H1 (cell line): ENCODE data around the gene TDP2. TPM values are rescaled to one million over a fixed set of nuclear protein-coding genes. Genes with fewer than 3 reads are reported as not detected.

Experiments
- CTCF ChIA-PET: fragments of 300-600 bp; sonication (Branson Sonifier 250); formaldehyde crosslinking; loops from one replicate; lab custom pipeline; 2021; ENCODE audit not compliant: partially characterized antibody; lab: Charles Lee
- POLR2A ChIA-PET: fragments of 300-600 bp; sonication (Branson Sonifier 250); formaldehyde crosslinking; loops from one replicate; lab custom pipeline; 2021; ENCODE audit warnings: inconsistent platforms; ENCODE audit not compliant: partially characterized antibody; lab: Charles Lee
- DNase-seq, 2 experiments: peaks; one replicate each; pipeline versions ENCODE4 v3.0.0 to v3.0.0-alpha.2; 2010 to 2022; ENCODE audit warnings: low spot score in 2 of 2, low read depth in 1 of 2, mixed read lengths in 1 of 2
- FAIRE-seq: peaks from 2 replicates; lab custom pipeline; 2011; peaks lifted over from hg19 to GRCh38; lab: Jason Lieb, UNC
- H2AFZ ChIP-seq: 2 replicates; pipeline ENCODE4 v1.8.1; 2012; ENCODE audit warnings: low read length, inconsistent platforms
- H2AK5ac ChIP-seq: 2 replicates; pipeline ENCODE4 v1.6.1; 2013; ENCODE audit warnings: low read depth, low read length
- H2BK120ac ChIP-seq: replicated peaks from 2 replicates; pipeline ENCODE3; 2013; ENCODE audit warnings: low read depth, low read length, inconsistent platforms
- H2BK12ac ChIP-seq: 2 replicates; pipeline ENCODE4 v1.6.1; 2013; ENCODE audit warnings: low read depth, low read length
- H2BK15ac ChIP-seq: 2 replicates; pipeline ENCODE4 v1.6.1; 2013; ENCODE audit warnings: low read length
- H2BK20ac ChIP-seq: 2 replicates; pipeline ENCODE4 v1.6.1; 2013; ENCODE audit warnings: low read length
- H2BK5ac ChIP-seq: 2 replicates; pipeline ENCODE4 v1.6.1; 2013; ENCODE audit warnings: low read depth, low read length
- H3K14ac ChIP-seq: 2 replicates; pipeline ENCODE4 v1.6.1; 2013; ENCODE audit warnings: inconsistent platforms; ENCODE audit not compliant: insufficient read length
- H3K18ac ChIP-seq: 2 replicates; pipeline ENCODE4 v1.6.1; 2013; ENCODE audit warnings: low read length; ENCODE audit errors: extremely low read depth
- H3K23ac ChIP-seq: 2 replicates; pipeline ENCODE4 v1.6.1; 2013; ENCODE audit warnings: inconsistent platforms; ENCODE audit not compliant: insufficient read length
- H3K23me2 ChIP-seq: 2 replicates; pipeline ENCODE4 v1.6.1; 2013; ENCODE audit warnings: low read depth, low read length
- H3K27ac ChIP-seq: 2 replicates; pipeline ENCODE4 v1.6.1; 2011; ENCODE audit warnings: low read depth, low read length, inconsistent platforms
- H3K27me3 ChIP-seq, 4 experiments: replicated peaks in 1 of 4; 1 replicate in 1 of 4; 2 replicates in 3 of 4; pipeline versions ENCODE4 v1.6.1 to v1.8.1; 2011 to 2013; ENCODE audit warnings: low read length in 3 of 4, mild to moderate bottlenecking in 3 of 4, inconsistent platforms in 2 of 4, mixed read lengths in 2 of 4, moderate library complexity in 1 of 4; ENCODE audit not compliant: control insufficient read depth in 3 of 4, insufficient read depth in 3 of 4; ENCODE audit errors: extremely low read depth in 1 of 4
- H3K36me3 ChIP-seq, 4 experiments: 2 replicates each; pipeline versions ENCODE4 v1.6.1 to v1.8.1; 2011 to 2013; ENCODE audit warnings: mild to moderate bottlenecking in 4 of 4, low read length in 3 of 4, moderate library complexity in 2 of 4, control low read depth in 1 of 4, inconsistent platforms in 1 of 4; ENCODE audit not compliant: insufficient read depth in 4 of 4, control insufficient read depth in 2 of 4
- H3K4ac ChIP-seq: replicated peaks from 2 replicates; pipeline ENCODE3; 2013; ENCODE audit warnings: low read length, low read depth, mixed read lengths, inconsistent platforms; ENCODE audit not compliant: insufficient read length
- H3K4me1 ChIP-seq, 4 experiments: replicated peaks in 1 of 4; 1 replicate in 1 of 4; 2 replicates in 3 of 4; pipeline versions ENCODE4 v1.6.1 to v1.8.1; 2011 to 2013; ENCODE audit warnings: low read length in 3 of 4, inconsistent platforms in 2 of 4, mixed read lengths in 1 of 4; ENCODE audit not compliant: insufficient read depth in 4 of 4, control insufficient read depth in 3 of 4
- H3K4me2 ChIP-seq, 2 experiments: 2 replicates each; pipeline versions ENCODE4 v1.6.1 to v1.8.1; 2011 to 2013; ENCODE audit warnings: low read depth in 2 of 2, low read length in 2 of 2, control low read depth in 1 of 2, inconsistent platforms in 1 of 2, mild to moderate bottlenecking in 1 of 2; ENCODE audit not compliant: insufficient read depth in 1 of 2
- H3K4me3 ChIP-seq, 4 experiments: fragments of 200-600, 300-600 bp in 1 of 4; sonication (generic), shearing (Covaris generic), sonication (Bioruptor Twin) in 1 of 4; 2 replicates each; pipeline versions ENCODE4 v1.5.1 to v1.8.1; 2011 to 2016; ENCODE audit warnings: low read length in 4 of 4, low read depth in 3 of 4, control low read depth in 2 of 4, inconsistent platforms in 2 of 4, mild to moderate bottlenecking in 2 of 4, mixed read lengths in 1 of 4, moderate library complexity in 1 of 4; ENCODE audit not compliant: insufficient read depth in 2 of 4; ENCODE audit errors: extremely low read depth in 1 of 4
- H3K56ac ChIP-seq: replicated peaks from 2 replicates; pipeline ENCODE3; 2013; ENCODE audit warnings: low read depth, mild to moderate bottlenecking, mixed read lengths, low read length, inconsistent platforms; ENCODE audit not compliant: insufficient read length
- H3K79me1 ChIP-seq: 2 replicates; pipeline ENCODE4 v1.6.1; 2013; ENCODE audit warnings: low read depth, low read length, control low read depth
- H3K79me2 ChIP-seq, 2 experiments: 2 replicates each; pipeline versions ENCODE4 v1.6.1 to v1.8.1; 2012 to 2013; ENCODE audit warnings: low read length in 2 of 2, mild to moderate bottlenecking in 2 of 2, inconsistent platforms in 1 of 2; ENCODE audit not compliant: insufficient read depth in 2 of 2, control insufficient read depth in 1 of 2
- H3K9ac ChIP-seq, 4 experiments: replicated peaks in 1 of 4; 1 replicate in 1 of 4; 2 replicates in 3 of 4; pipeline versions ENCODE4 v1.6.1 to v1.8.1; 2011 to 2013; ENCODE audit warnings: low read depth in 3 of 4, low read length in 3 of 4, control low read depth in 2 of 4, mild to moderate bottlenecking in 2 of 4, moderate library complexity in 2 of 4, inconsistent platforms in 1 of 4; ENCODE audit errors: extremely low read depth in 1 of 4
- H3K9me3 ChIP-seq, 2 experiments: 2 replicates each; pipeline versions ENCODE4 v1.6.1 to v1.8.1; 2012 to 2013; ENCODE audit warnings: mild to moderate bottlenecking in 2 of 2, moderate library complexity in 2 of 2, control low read depth in 1 of 2, inconsistent platforms in 1 of 2, low read depth in 1 of 2, low read length in 1 of 2, mixed read lengths in 1 of 2; ENCODE audit not compliant: insufficient read depth in 2 of 2
- H4K20me1 ChIP-seq, 2 experiments: replicated peaks in 1 of 2; 2 replicates each; pipeline versions ENCODE3 to v1.8.1; 2011 to 2013; ENCODE audit warnings: inconsistent platforms in 2 of 2, low read length in 2 of 2, mild to moderate bottlenecking in 1 of 2; ENCODE audit not compliant: insufficient read depth in 2 of 2, control insufficient read depth in 1 of 2
- H4K5ac ChIP-seq: 2 replicates; pipeline ENCODE4 v1.6.1; 2013; ENCODE audit warnings: low read length, low read depth, mixed read lengths, inconsistent platforms; ENCODE audit not compliant: insufficient read length
- H4K8ac ChIP-seq: 2 replicates; pipeline ENCODE4 v1.8.0; 2013; ENCODE audit warnings: mild to moderate bottlenecking, moderate library complexity, low read length, inconsistent platforms; ENCODE audit not compliant: insufficient read depth; ENCODE audit errors: extremely low read depth
- H4K91ac ChIP-seq: replicated peaks from 2 replicates; pipeline ENCODE3; 2013; ENCODE audit warnings: low read length, mixed read lengths, inconsistent platforms; ENCODE audit not compliant: insufficient read length
- BCL11A ChIP-seq, 2 experiments: IDR thresholded peaks; one replicate each; pipeline ENCODE4 v1.6.1; 2011; ENCODE audit warnings: low read depth in 2 of 2, low read length in 2 of 2, mild to moderate bottlenecking in 2 of 2
- CBX8 ChIP-seq: fragments of 300-800, 300-1000 bp; sonication (generic); IDR thresholded peaks from 2 replicates; pipeline ENCODE4 v1.7.1; 2016; ENCODE audit warnings: low read depth, low read length, borderline replicate concordance
- CHD1 ChIP-seq: IDR thresholded peaks from 2 replicates; pipeline ENCODE4 v1.6.1; 2012; ENCODE audit warnings: low read depth, low read length, improper control_type of control experiment
- CHD2 ChIP-seq: IDR thresholded peaks from 2 replicates; pipeline ENCODE4 v1.6.1; 2012; ENCODE audit warnings: low read length, improper control_type of control experiment
- CREB1 ChIP-seq: IDR thresholded peaks from 2 replicates; pipeline ENCODE4 v1.6.1; 2012; ENCODE audit warnings: inconsistent platforms
- CTBP2 ChIP-seq: IDR thresholded peaks from 2 replicates; pipeline ENCODE4 v1.7.0; 2011; ENCODE audit warnings: borderline replicate concordance, mild to moderate bottlenecking, moderate library complexity, mixed read lengths, low read length; ENCODE audit not compliant: insufficient read depth, insufficient read length
- EZH2 ChIP-seq: fragments of 200-600 bp; sonication (generic); IDR thresholded peaks from 2 replicates; pipeline ENCODE4 v1.7.1; 2012; ENCODE audit warnings: low read depth, mild to moderate bottlenecking, moderate library complexity, low read length, inconsistent platforms; ENCODE audit not compliant: severe bottlenecking
- JUN ChIP-seq: IDR thresholded peaks from 2 replicates; pipeline ENCODE4 v1.6.1; 2011; ENCODE audit warnings: low read depth, mild to moderate bottlenecking, improper control_type of control experiment, low read length
- KDM1A ChIP-seq: fragments of 200-600, 300-600 bp; sonication (generic); IDR thresholded peaks from 2 replicates; pipeline ENCODE4 v1.7.1; 2016; ENCODE audit warnings: mild to moderate bottlenecking, low read length, borderline replicate concordance
- MAX ChIP-seq: IDR thresholded peaks from 2 replicates; pipeline ENCODE4 v1.6.1; 2012; ENCODE audit warnings: inconsistent platforms
- PHF8 ChIP-seq: fragments of 200-600 bp; sonication (generic); conservative IDR thresholded peaks from 2 replicates; pipeline ENCODE4 v1.7.1; 2012; ENCODE audit warnings: low read depth, mild to moderate bottlenecking, inconsistent platforms, low read length, moderate library complexity
- RNF2 ChIP-seq: fragments of 200-900, 300-1000 bp; sonication (generic); IDR thresholded peaks from 2 replicates; pipeline ENCODE4 v1.7.1; 2016; ENCODE audit warnings: borderline replicate concordance, low read depth, mild to moderate bottlenecking, antibody characterized with exemption, low read length; ENCODE audit not compliant: poor library complexity, severe bottlenecking; ENCODE audit errors: missing control alignments
- SRF ChIP-seq: IDR thresholded peaks from 2 replicates; pipeline ENCODE4 v1.6.1; 2011; ENCODE audit warnings: mild to moderate bottlenecking, low read depth, low read length, moderate library complexity
- WGBS, 2 experiments: shearing (Covaris generic) in 1 of 2; methylation state at CpG; one replicate each; pipeline versions ENCODE4 v1.1.6 to v1.1.7; 2013 to 2015; ENCODE audit warnings: low lambda C conversion rate in 2 of 2, mixed read lengths in 2 of 2, inconsistent platforms in 1 of 2, low coverage in 1 of 2, missing lambda C conversion rate in 1 of 2; ENCODE audit not compliant: insufficient replicate concordance in 2 of 2, insufficient coverage in 1 of 2, insufficient read length in 1 of 2; ENCODE audit errors: extremely low coverage in 1 of 2, missing lambda C conversion rate in 1 of 2; 5-methylcytosine and 5-hydroxymethylcytosine counted together
- polyA plus RNA-seq, 7 experiments: library from polyadenylated mRNA; depleted of rRNA in 3 of 7; stranded (reverse) in 5 of 7; unstranded in 2 of 7; fragments of >200 nt in 5 of 7; fragments of 200-250 nt in 2 of 7; gene quantifications; 1 replicate in 5 of 7; 2 replicates in 1 of 7; 4 replicates in 1 of 7; pipeline versions ENCODE4 v1.2.1 to v1.2.3, GENCODE V29; 2011 to 2013; ENCODE audit warnings: missing spikeins in 2 of 7, mixed read lengths in 2 of 7
- total RNA-seq: library from RNA; stranded (reverse); fragmentation: NEBNext Ultra II Directional; extraction: Animal tissue kit (Norgen Biotek cat#: 25700); gene quantifications from 2 replicates; pipeline ENCODE4 v1.2.1, GENCODE V29; 2021

TDP2 gene
- total and polyA plus RNA-seq, 2 of the 8 experiments (the other 6 are each of a cell fraction or from before 2014, with no cell fraction given), result 18.8 to 51.6 TPM

- Histone ChIP-seq H3K79me2 (no peaks in the 10 kb centered on the region), H3K4me2 (no peak overlapping the region), H3K23me2 (no peaks in the 10 kb centered on the region), H4K5ac (no peak overlapping the region), H3K9ac (no peak overlapping the region), H3K56ac (no peak overlapping the region), H3K23ac (no peak overlapping the region), H2BK15ac (no peak overlapping the region), H3K27me3 (no peaks in the 10 kb centered on the region), H4K8ac (no peak overlapping the region; the same call in 1 of the 2 replicates), H3K4ac (no peak overlapping the region), H3K79me1 (no peaks in the 10 kb centered on the region), H3K14ac (no peak overlapping the region), H2BK20ac (no peak overlapping the region), H4K20me1 (no peaks in the 10 kb centered on the region), H4K91ac (no peak overlapping the region), H3K4me3 (no peak overlapping the region), H2AK5ac (no peak overlapping the region), H2BK5ac (no peak overlapping the region), H3K27ac (no peak overlapping the region), H2BK12ac (no peak overlapping the region), H2BK120ac (no peak overlapping the region), H3K9me3 (peaks cover 0 to 2% of the 10 kb centered on the region in 2 experiments; a peak in 1 of 4 replicates), H3K4me1 (peaks cover 0 to 4% (median 0%) of the 10 kb centered on the region in 4 experiments; a peak in 4 of 7 replicates), H3K18ac (no peak overlapping the region), H3K36me3 (no peaks in the 10 kb centered on the region), H2AFZ (0 out of 2 replicates have a peak overlapping the region, but pooled peaks have one; percentile 67)
- DNase-seq (no peak), FAIRE-seq (no peak)
- CTCF ChIA-PET, result interaction anchor here (1.4 to 2.1 kb wide), 5 partner anchors 10 to 47 kb away, joined by 4 to 7 read pairs (median 6); partner anchors contain the start of gene KIAA0319
- 62% methylated on average over 5 of the region's 5 CpGs; no CpG with 5 or more reads in 1 of the 2 experiments for WGBS, 2 experiments
- TF ChIP-seq SRF, result no peak
- TF ChIP-seq RNF2, result no peak
- TF ChIP-seq CREB1, result no peak
- no peak for TF ChIP-seq PHF8
- TF ChIP-seq EZH2, result no peak
- no peak for TF ChIP-seq KDM1A
- no peak for TF ChIP-seq CTBP2
- no peak for TF ChIP-seq BCL11A (IDR thresholded peaks at IDR 0.05; ENCODE audit: low read depth in 2 of 2, low read length in 2 of 2)
- no peak for TF ChIP-seq JUN
- no peak for TF ChIP-seq CHD2
- TF ChIP-seq CBX8, result no peak
- TF ChIP-seq CHD1, result no peak
- TF ChIP-seq MAX, result no peak
- POLR2A ChIA-PET, result interaction anchor here (1.0 to 1.6 kb wide), 2 partner anchors 10 to 27 kb away, joined by 3 to 4 read pairs; no protein-coding TSS in a partner anchor
These were observed 35.0 kb downstream of the TDP2 start for GRCh38 chr6:24631671-24632070.
